Measurements from ENCODE around the gene RNF166. TPM values are rescaled to one million over a fixed set of nuclear protein-coding genes. Genes with fewer than 3 reads are reported as not detected.

Gene RNF166
- total RNA-seq, 3 donors from 2014 or later (not counting 1 experiment from before 2014, with no cell fraction given) = 459 to 712 (median 501) TPM

- Mint-ChIP-seq H3K4me1 (peaks cover 35 to 42% of the 10 kb centered on the region in 2 donors), H3K4me3 (no peak overlapping the region), H3K27me3 (ENCODE audit: low read depth in 2 of 2) (no peaks in the 10 kb centered on the region), H3K27ac (no peak overlapping the region), H3K9me3 (no peaks in the 10 kb centered on the region), H3K36me3 (no peaks in the 10 kb centered on the region)
- no peak for TF ChIP-seq CTCF (IDR thresholded peaks at IDR 0.05)
- no peak for ATAC-seq
- no peaks in the 10 kb centered on the region for H3K27me3 ChIP-seq (ENCODE audit: control insufficient read depth, insufficient read depth, low read length)
- no peak overlapping the region for H3K4me3 ChIP-seq (ENCODE audit: low read length)
- H3K27ac ChIP-seq (ENCODE audit: low read length) = no peak overlapping the region
- 95% methylated on average over 19 of the region's 19 CpGs for WGBS (ENCODE audit: insufficient coverage)
- H3K36me3 ChIP-seq (ENCODE audit: control insufficient read depth, insufficient read depth, low read length) = peaks cover 28% of the 10 kb centered on the region
- H3K4me1 ChIP-seq (ENCODE audit: control insufficient read depth, insufficient read depth, low read length) = peaks cover 52% of the 10 kb centered on the region
- DNase-seq = no peak
- no peaks in the 10 kb centered on the region for H3K9me3 ChIP-seq (ENCODE audit: control insufficient read depth, insufficient read depth, low read length)
- intact Hi-C loops (cut with micrococcal nuclease) = no loop called here
These were observed 48.8 kb downstream of the RNF166 start for GRCh38 chr16:88657371-88657770.

GRCh38 chr16:88656291-88656980 is 49.8 kb downstream of the RNF166 start:
- no peak for ATAC-seq
- H3K27me3 Mint-ChIP-seq (ENCODE audit: low read depth in 2 of 2) = no peaks in the 10 kb centered on the region
- intact Hi-C loops (cut with micrococcal nuclease) = no loop called here

GRCh38 chr16:88655733-88656281 is 50.4 kb downstream of the RNF166 start:
- H3K36me3 ChIP-seq (ENCODE audit: control insufficient read depth, insufficient read depth, low read length) = peaks cover 28% of the 10 kb centered on the region
- no peak overlapping the region for H3K4me3 ChIP-seq (ENCODE audit: low read length)
- peaks cover 31 to 42% of the 10 kb centered on the region in 2 donors for H3K4me1 Mint-ChIP-seq
- H3K36me3 Mint-ChIP-seq = no peaks in the 10 kb centered on the region
- ATAC-seq (no peak), DNase-seq (no peak)
- 89% methylated on average over 29 of the region's 29 CpGs for WGBS (ENCODE audit: insufficient coverage)
- no peaks in the 10 kb centered on the region for H3K27me3 ChIP-seq (ENCODE audit: control insufficient read depth, insufficient read depth, low read length)
- no peak overlapping the region for H3K4me3 Mint-ChIP-seq
- H3K9me3 ChIP-seq (ENCODE audit: control insufficient read depth, insufficient read depth, low read length) = no peaks in the 10 kb centered on the region
- no peak for TF ChIP-seq CTCF (IDR thresholded peaks at IDR 0.05)
- H3K27ac Mint-ChIP-seq = peak overlapping the region; percentile 68 to 96
- H3K27me3 Mint-ChIP-seq (ENCODE audit: low read depth in 2 of 2) = no peaks in the 10 kb centered on the region
- intact Hi-C loops (cut with micrococcal nuclease) = no loop called here
- H3K4me1 ChIP-seq (ENCODE audit: control insufficient read depth, insufficient read depth, low read length) = peaks cover 56% of the 10 kb centered on the region
- no peaks in the 10 kb centered on the region for H3K9me3 Mint-ChIP-seq
- H3K27ac ChIP-seq (ENCODE audit: low read length) = peak overlapping the region; percentile 99

More at GRCh38 chr16:88656291-88656980, 49.8 kb downstream of the RNF166 start:
- Histone ChIP-seq H3K4me3 (ENCODE audit: low read length) (no peak overlapping the region), H3K4me1 (ENCODE audit: control insufficient read depth, insufficient read depth, low read length) (peaks cover 53% of the 10 kb centered on the region), H3K27ac (ENCODE audit: low read length) (no peak overlapping the region), H3K9me3 (ENCODE audit: control insufficient read depth, insufficient read depth, low read length) (no peaks in the 10 kb centered on the region), H3K27me3 (ENCODE audit: control insufficient read depth, insufficient read depth, low read length) (no peaks in the 10 kb centered on the region), H3K36me3 (ENCODE audit: control insufficient read depth, insufficient read depth, low read length) (peaks cover 28% of the 10 kb centered on the region)
- Mint-ChIP-seq H3K36me3 (no peaks in the 10 kb centered on the region), H3K4me1 (peaks cover 30 to 41% of the 10 kb centered on the region in 2 donors), H3K4me3 (no peak overlapping the region), H3K9me3 (no peaks in the 10 kb centered on the region), H3K27ac (peak overlapping the region in 1 of 2 donors; percentile 68)
- WGBS (ENCODE audit: insufficient coverage) = 88% methylated on average over 23 of the region's 25 CpGs
- no peak for TF ChIP-seq CTCF (IDR thresholded peaks at IDR 0.05)
- DNase-seq = no peak
